MM.1S (cell line): ENCODE data around the gene ADISSP.

Experiments
- DNase-seq: peaks from one replicate; pipeline ENCODE4 v3.0.0-alpha.2; 2015
- H2AFZ ChIP-seq: fragments of 300-600 bp; sonication (generic); 2 replicates; pipeline ENCODE4 v1.6.0; 2016; ENCODE audit warnings: antibody characterized with exemption, low read length
- H3F3A ChIP-seq: fragments of 300-600 bp; sonication (generic); 2 replicates; pipeline ENCODE4 v1.6.1; 2016; ENCODE audit warnings: mild to moderate bottlenecking, antibody characterized with exemption, low read length, moderate library complexity, mixed read lengths; ENCODE audit not compliant: insufficient read depth
- H3K27ac ChIP-seq: fragments of 300-600 bp; sonication (generic); 2 replicates; pipeline ENCODE4 v1.5.1; 2016; ENCODE audit warnings: mild to moderate bottlenecking, low read length
- H3K27me3 ChIP-seq: fragments of 300-600 bp; sonication (generic); replicated peaks from 2 replicates; pipeline ENCODE4 v1.6.0; 2016; ENCODE audit warnings: low read length; ENCODE audit not compliant: insufficient read depth
- H3K36me3 ChIP-seq: fragments of 300-600 bp; sonication (generic); replicated peaks from 2 replicates; pipeline ENCODE4 v1.6.1; 2016; ENCODE audit warnings: mild to moderate bottlenecking, low read length, mixed read lengths; ENCODE audit not compliant: insufficient read depth
- H3K4me1 ChIP-seq: fragments of 300-600 bp; sonication (generic); 2 replicates; pipeline ENCODE4 v1.6.1; 2016; ENCODE audit warnings: low read length, mixed read lengths
- H3K4me2 ChIP-seq: fragments of 300-600 bp; sonication (generic); 2 replicates; pipeline ENCODE4 v1.6.0; 2016; ENCODE audit warnings: low read depth, low read length
- H3K4me3 ChIP-seq: fragments of 300-600 bp; sonication (generic); 2 replicates; pipeline ENCODE4 v1.5.1; 2016; ENCODE audit warnings: low read length, mixed read lengths
- H3K79me2 ChIP-seq: fragments of 300-600 bp; sonication (generic); 2 replicates; pipeline ENCODE4 v1.6.1; 2016; ENCODE audit warnings: mixed run types, low read length, mixed read lengths
- H3K9ac ChIP-seq: fragments of 300-600 bp; sonication (generic); 2 replicates; pipeline ENCODE4 v1.6.1; 2016; ENCODE audit warnings: low read length, mixed read lengths
- H3K9me2 ChIP-seq: fragments of 300-600 bp; sonication (generic); replicated peaks from 2 replicates; pipeline ENCODE4 v1.6.1; 2016; ENCODE audit warnings: mild to moderate bottlenecking, low read length, mixed read lengths; ENCODE audit not compliant: insufficient read depth
- H3K9me3 ChIP-seq: fragments of 300-600 bp; sonication (generic); replicated peaks from 2 replicates; pipeline ENCODE4 v1.6.1; 2016; ENCODE audit warnings: mild to moderate bottlenecking, low read length, mixed read lengths; ENCODE audit not compliant: insufficient read depth
- H4K20me1 ChIP-seq: fragments of 300-600 bp; sonication (generic); 2 replicates; pipeline ENCODE4 v1.6.1; 2016; ENCODE audit warnings: mild to moderate bottlenecking, low read length, moderate library complexity, mixed read lengths; ENCODE audit not compliant: insufficient read depth
- CTCF ChIP-seq: fragments of 300-600 bp; sonication (generic); IDR thresholded peaks from 2 replicates; pipeline ENCODE4 v1.5.1; 2016; ENCODE audit warnings: antibody characterized with exemption, low read length, mixed read lengths
- EZH2 ChIP-seq: fragments of 300-600 bp; sonication (generic); optimal IDR thresholded peaks from 2 replicates; pipeline ENCODE3; 2017; ENCODE audit warnings: low read depth, mild to moderate bottlenecking, antibody characterized with exemption, low read length, mixed read lengths
- EZH2phosphoT487 ChIP-seq: fragments of 300-600 bp; sonication (generic); IDR thresholded peaks from 2 replicates; pipeline ENCODE4 v1.6.1; 2018; ENCODE audit warnings: antibody characterized with exemption, low read length

Gene ADISSP

GRCh38 chr20:3765171-3765882 is 2.2 kb downstream of the ADISSP start:
- H4K20me1 ChIP-seq, result no peaks in the 10 kb centered on the region
- no peaks in the 10 kb centered on the region for H3K9me2 ChIP-seq
- H3K4me1 ChIP-seq, result peaks cover 15% of the 10 kb centered on the region
- no peaks in the 10 kb centered on the region for H3K9me3 ChIP-seq
- peaks cover 18% of the 10 kb centered on the region for H3K79me2 ChIP-seq
- H3F3A ChIP-seq, result peaks cover 11% of the 10 kb centered on the region
- no peak for DNase-seq
- H3K4me3 ChIP-seq, result no peak overlapping the region
- H3K27me3 ChIP-seq, result no peaks in the 10 kb centered on the region
- TF ChIP-seq CTCF (no peak), EZH2phosphoT487 (no peak), EZH2 (no peak)
- no peak overlapping the region for H2AFZ ChIP-seq
- no peaks in the 10 kb centered on the region for H3K36me3 ChIP-seq
- no peak overlapping the region for H3K4me2 ChIP-seq
- H3K27ac ChIP-seq, result no peak overlapping the region
- H3K9ac ChIP-seq, result no peak overlapping the region

- no peaks in the 10 kb centered on the region for H4K20me1 ChIP-seq
- H3K4me3 ChIP-seq, result no peak overlapping the region
- TF ChIP-seq EZH2, result no peak
- no peak for TF ChIP-seq EZH2phosphoT487
- TF ChIP-seq CTCF, result no peak
Measured at GRCh38 chr20:3764659-3765058, 2.9 kb downstream of the ADISSP start.

GRCh38 chr20:3763671-3764601 is 3.6 kb downstream of the ADISSP start:
- no peak for TF ChIP-seq EZH2phosphoT487
- no peak for TF ChIP-seq CTCF
- no peak for TF ChIP-seq EZH2
- DNase-seq, result no peak
- Histone ChIP-seq H3K27ac (no peak overlapping the region), H3K4me3 (no peak overlapping the region), H2AFZ (no peak overlapping the region), H3K4me2 (no peak overlapping the region), H4K20me1 (no peaks in the 10 kb centered on the region), H3K9me2 (no peaks in the 10 kb centered on the region), H3F3A (peaks cover 9% of the 10 kb centered on the region), H3K9me3 (no peaks in the 10 kb centered on the region), H3K4me1 (peaks cover 12% of the 10 kb centered on the region), H3K9ac (no peak overlapping the region), H3K79me2 (peaks cover 18% of the 10 kb centered on the region), H3K27me3 (no peaks in the 10 kb centered on the region), H3K36me3 (no peaks in the 10 kb centered on the region)

More at GRCh38 chr20:3764659-3765058, 2.9 kb downstream of the ADISSP start:
- H3K9ac ChIP-seq, result no peak overlapping the region
- no peaks in the 10 kb centered on the region for H3K9me3 ChIP-seq
- H3K27me3 ChIP-seq, result no peaks in the 10 kb centered on the region
- H3K27ac ChIP-seq, result no peak overlapping the region
- H3K4me1 ChIP-seq, result peaks cover 15% of the 10 kb centered on the region
- DNase-seq, result no peak
- H3K9me2 ChIP-seq, result no peaks in the 10 kb centered on the region
- H3K4me2 ChIP-seq, result no peak overlapping the region
- H3F3A ChIP-seq, result peaks cover 11% of the 10 kb centered on the region
- peaks cover 18% of the 10 kb centered on the region for H3K79me2 ChIP-seq
- H2AFZ ChIP-seq, result no peak overlapping the region
- no peaks in the 10 kb centered on the region for H3K36me3 ChIP-seq
